ENCODE data around the gene GOLGA6C.
"Not testable (repeated sequence)": the region's sequence is repeated elsewhere in the genome, so short reads cannot be mapped to it uniquely, and the experiment has no call there.

Gene GOLGA6C

GRCh38 chr15:75259873-75260272 is 1.7 kb downstream of the GOLGA6C start:
- not testable (repeated sequence) for H3K27me3 ChIP-seq (ENCODE audit: insufficient read depth, low read length); H2AFZ ChIP-seq (ENCODE audit: low read length, unreplicated experiment); H3K79me2 ChIP-seq (ENCODE audit: control insufficient read depth, insufficient read depth, low read length, unreplicated experiment); H3K27ac ChIP-seq (ENCODE audit: low read depth, low read length); H3K4me1 ChIP-seq (ENCODE audit: control insufficient read depth, insufficient read depth, low read length, unreplicated experiment); H3K4me3 ChIP-seq (ENCODE audit: low read depth, low read length); H3K36me3 ChIP-seq (ENCODE audit: insufficient read depth, low read length)

- H2AFZ ChIP-seq (ENCODE audit: low read length, unreplicated experiment); H3K4me3 ChIP-seq (ENCODE audit: low read depth, low read length); H3K36me3 ChIP-seq (ENCODE audit: insufficient read depth, low read length); H3K4me1 ChIP-seq (ENCODE audit: control insufficient read depth, insufficient read depth, low read length, unreplicated experiment); H3K27ac ChIP-seq (ENCODE audit: low read depth, low read length); H3K79me2 ChIP-seq (ENCODE audit: control insufficient read depth, insufficient read depth, low read length, unreplicated experiment); H3K27me3 ChIP-seq (ENCODE audit: insufficient read depth, low read length): not testable (repeated sequence)
Observed at GRCh38 chr15:75273751-75274359, 15.7 kb downstream of the GOLGA6C start.

- H3K4me1 ChIP-seq (ENCODE audit: control insufficient read depth, insufficient read depth, low read length, unreplicated experiment); H3K79me2 ChIP-seq (ENCODE audit: control insufficient read depth, insufficient read depth, low read length, unreplicated experiment); H3K36me3 ChIP-seq (ENCODE audit: insufficient read depth, low read length); H3K27me3 ChIP-seq (ENCODE audit: insufficient read depth, low read length); H3K27ac ChIP-seq (ENCODE audit: low read depth, low read length); H2AFZ ChIP-seq (ENCODE audit: low read length, unreplicated experiment); H3K4me3 ChIP-seq (ENCODE audit: low read depth, low read length): not testable (repeated sequence)
Observed at GRCh38 chr15:75274509-75275107, 16.5 kb downstream of the GOLGA6C start.

GRCh38 chr15:75275617-75276016 is 17.5 kb downstream of the GOLGA6C start:
- H3K36me3 ChIP-seq (ENCODE audit: insufficient read depth, low read length); H3K4me3 ChIP-seq (ENCODE audit: low read depth, low read length); H3K4me1 ChIP-seq (ENCODE audit: control insufficient read depth, insufficient read depth, low read length, unreplicated experiment); H3K27me3 ChIP-seq (ENCODE audit: insufficient read depth, low read length); H3K27ac ChIP-seq (ENCODE audit: low read depth, low read length); H2AFZ ChIP-seq (ENCODE audit: low read length, unreplicated experiment); H3K79me2 ChIP-seq (ENCODE audit: control insufficient read depth, insufficient read depth, low read length, unreplicated experiment): not testable (repeated sequence)

- H2AFZ ChIP-seq (ENCODE audit: low read length, unreplicated experiment), result not testable (repeated sequence)
Observed at GRCh38 chr15:75278497-75278896, 20.4 kb downstream of the GOLGA6C start.

GRCh38 chr15:75282572-75282971 is 24.4 kb downstream of the GOLGA6C start, which contains the start of gene GOLGA6D:
TSS of gene GOLGA6D (plus strand) at chr15:75282835. CDS start at chr15:75282876, 41 bp downstream.
- H3K36me3 ChIP-seq (ENCODE audit: insufficient read depth, low read length); H3K27ac ChIP-seq (ENCODE audit: low read depth, low read length); H3K4me3 ChIP-seq (ENCODE audit: low read depth, low read length); H3K27me3 ChIP-seq (ENCODE audit: insufficient read depth, low read length); H3K79me2 ChIP-seq (ENCODE audit: control insufficient read depth, insufficient read depth, low read length, unreplicated experiment); H2AFZ ChIP-seq (ENCODE audit: low read length, unreplicated experiment); H3K4me1 ChIP-seq (ENCODE audit: control insufficient read depth, insufficient read depth, low read length, unreplicated experiment): not testable (repeated sequence)

More at GRCh38 chr15:75278497-75278896, 20.4 kb downstream of the GOLGA6C start:
- H3K27me3 ChIP-seq (ENCODE audit: insufficient read depth, low read length); H3K4me1 ChIP-seq (ENCODE audit: control insufficient read depth, insufficient read depth, low read length, unreplicated experiment); H3K4me3 ChIP-seq (ENCODE audit: low read depth, low read length); H3K79me2 ChIP-seq (ENCODE audit: control insufficient read depth, insufficient read depth, low read length, unreplicated experiment); H3K27ac ChIP-seq (ENCODE audit: low read depth, low read length); H3K36me3 ChIP-seq (ENCODE audit: insufficient read depth, low read length): not testable (repeated sequence)

GRCh38 chr15:75284152-75284551 is 26.0 kb downstream of the GOLGA6C start:
- H3K27me3 ChIP-seq (ENCODE audit: insufficient read depth, low read length); H3K4me3 ChIP-seq (ENCODE audit: low read depth, low read length); H2AFZ ChIP-seq (ENCODE audit: low read length, unreplicated experiment); H3K36me3 ChIP-seq (ENCODE audit: insufficient read depth, low read length); H3K79me2 ChIP-seq (ENCODE audit: control insufficient read depth, insufficient read depth, low read length, unreplicated experiment); H3K27ac ChIP-seq (ENCODE audit: low read depth, low read length); H3K4me1 ChIP-seq (ENCODE audit: control insufficient read depth, insufficient read depth, low read length, unreplicated experiment): not testable (repeated sequence)

GRCh38 chr15:75293660-75294059 is 35.5 kb downstream of the GOLGA6C start:
- H3K36me3 ChIP-seq (ENCODE audit: insufficient read depth, low read length); H3K79me2 ChIP-seq (ENCODE audit: control insufficient read depth, insufficient read depth, low read length, unreplicated experiment); H3K4me3 ChIP-seq (ENCODE audit: low read depth, low read length); H3K4me1 ChIP-seq (ENCODE audit: control insufficient read depth, insufficient read depth, low read length, unreplicated experiment); H3K27me3 ChIP-seq (ENCODE audit: insufficient read depth, low read length); H2AFZ ChIP-seq (ENCODE audit: low read length, unreplicated experiment); H3K27ac ChIP-seq (ENCODE audit: low read depth, low read length): not testable (repeated sequence)

- H3K4me3 ChIP-seq (ENCODE audit: low read depth, low read length); H2AFZ ChIP-seq (ENCODE audit: low read length, unreplicated experiment); H3K4me1 ChIP-seq (ENCODE audit: control insufficient read depth, insufficient read depth, low read length, unreplicated experiment); H3K27me3 ChIP-seq (ENCODE audit: insufficient read depth, low read length); H3K27ac ChIP-seq (ENCODE audit: low read depth, low read length); H3K36me3 ChIP-seq (ENCODE audit: insufficient read depth, low read length); H3K79me2 ChIP-seq (ENCODE audit: control insufficient read depth, insufficient read depth, low read length, unreplicated experiment): not testable (repeated sequence)
Observed at GRCh38 chr15:75298541-75299310, 40.6 kb downstream of the GOLGA6C start.

- H3K4me1 ChIP-seq (ENCODE audit: control insufficient read depth, insufficient read depth, low read length, unreplicated experiment); H3K27ac ChIP-seq (ENCODE audit: low read depth, low read length); H2AFZ ChIP-seq (ENCODE audit: low read length, unreplicated experiment); H3K4me3 ChIP-seq (ENCODE audit: low read depth, low read length); H3K27me3 ChIP-seq (ENCODE audit: insufficient read depth, low read length); H3K79me2 ChIP-seq (ENCODE audit: control insufficient read depth, insufficient read depth, low read length, unreplicated experiment); H3K36me3 ChIP-seq (ENCODE audit: insufficient read depth, low read length): not testable (repeated sequence)
Observed at GRCh38 chr15:75299311-75299688, 41.2 kb downstream of the GOLGA6C start.

GRCh38 chr15:75300026-75300425 is 41.9 kb downstream of the GOLGA6C start:
- H2AFZ ChIP-seq (ENCODE audit: low read length, unreplicated experiment); H3K36me3 ChIP-seq (ENCODE audit: insufficient read depth, low read length); H3K4me1 ChIP-seq (ENCODE audit: control insufficient read depth, insufficient read depth, low read length, unreplicated experiment); H3K4me3 ChIP-seq (ENCODE audit: low read depth, low read length); H3K27me3 ChIP-seq (ENCODE audit: insufficient read depth, low read length); H3K27ac ChIP-seq (ENCODE audit: low read depth, low read length); H3K79me2 ChIP-seq (ENCODE audit: control insufficient read depth, insufficient read depth, low read length, unreplicated experiment): not testable (repeated sequence)
